ENCODE measurements around the gene SNX15. TPM values are rescaled to one million over a fixed set of nuclear protein-coding genes. Genes with fewer than 3 reads are reported as not detected.

The SNX15 gene
- total RNA-seq, 1 donor from 2014 or later, result 15.5 TPM

DNA sequence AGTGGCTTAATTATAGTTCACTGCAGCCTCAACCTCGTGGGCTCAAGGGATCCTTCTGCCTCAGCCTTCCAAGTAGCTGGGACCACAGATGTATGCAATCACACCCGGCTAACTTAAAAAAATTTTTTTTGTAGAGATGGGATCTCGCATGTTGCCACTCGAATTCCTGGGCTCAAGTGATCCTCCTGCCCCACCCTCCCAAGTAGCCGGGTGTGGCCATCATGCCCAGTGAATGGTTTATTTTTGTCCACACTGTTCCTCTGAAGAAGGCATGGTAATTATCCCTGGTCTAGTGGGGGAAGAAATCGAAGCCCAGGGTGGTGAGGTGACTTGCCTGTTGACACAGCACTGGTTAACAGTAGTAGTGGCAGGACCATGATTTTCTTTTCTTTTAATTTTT, 15.7 kb downstream of the SNX15 start:
- Histone ChIP-seq H3K36me3 (ENCODE audit: control insufficient read depth, insufficient read depth, low read length) (peaks cover 4% of the 10 kb centered on the region), H3K27me3 (ENCODE audit: control insufficient read depth, insufficient read depth, low read length) (no peaks in the 10 kb centered on the region), H3K4me3 (ENCODE audit: low read depth, low read length) (no peak overlapping the region)
- no peak for DNase-seq (ENCODE audit: low read depth)
- no peak for FAIRE-seq
- TF ChIP-seq, protein P1, sequence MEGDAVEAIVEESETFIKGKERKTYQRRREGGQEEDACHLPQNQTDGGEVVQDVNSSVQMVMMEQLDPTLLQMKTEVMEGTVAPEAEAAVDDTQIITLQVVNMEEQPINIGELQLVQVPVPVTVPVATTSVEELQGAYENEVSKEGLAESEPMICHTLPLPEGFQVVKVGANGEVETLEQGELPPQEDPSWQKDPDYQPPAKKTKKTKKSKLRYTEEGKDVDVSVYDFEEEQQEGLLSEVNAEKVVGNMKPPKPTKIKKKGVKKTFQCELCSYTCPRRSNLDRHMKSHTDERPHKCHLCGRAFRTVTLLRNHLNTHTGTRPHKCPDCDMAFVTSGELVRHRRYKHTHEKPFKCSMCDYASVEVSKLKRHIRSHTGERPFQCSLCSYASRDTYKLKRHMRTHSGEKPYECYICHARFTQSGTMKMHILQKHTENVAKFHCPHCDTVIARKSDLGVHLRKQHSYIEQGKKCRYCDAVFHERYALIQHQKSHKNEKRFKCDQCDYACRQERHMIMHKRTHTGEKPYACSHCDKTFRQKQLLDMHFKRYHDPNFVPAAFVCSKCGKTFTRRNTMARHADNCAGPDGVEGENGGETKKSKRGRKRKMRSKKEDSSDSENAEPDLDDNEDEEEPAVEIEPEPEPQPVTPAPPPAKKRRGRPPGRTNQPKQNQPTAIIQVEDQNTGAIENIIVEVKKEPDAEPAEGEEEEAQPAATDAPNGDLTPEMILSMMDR (IDR thresholded peaks at IDR 0.05; ENCODE audit: insufficient read depth, low read length, severe bottlenecking), result no peak

DNA sequence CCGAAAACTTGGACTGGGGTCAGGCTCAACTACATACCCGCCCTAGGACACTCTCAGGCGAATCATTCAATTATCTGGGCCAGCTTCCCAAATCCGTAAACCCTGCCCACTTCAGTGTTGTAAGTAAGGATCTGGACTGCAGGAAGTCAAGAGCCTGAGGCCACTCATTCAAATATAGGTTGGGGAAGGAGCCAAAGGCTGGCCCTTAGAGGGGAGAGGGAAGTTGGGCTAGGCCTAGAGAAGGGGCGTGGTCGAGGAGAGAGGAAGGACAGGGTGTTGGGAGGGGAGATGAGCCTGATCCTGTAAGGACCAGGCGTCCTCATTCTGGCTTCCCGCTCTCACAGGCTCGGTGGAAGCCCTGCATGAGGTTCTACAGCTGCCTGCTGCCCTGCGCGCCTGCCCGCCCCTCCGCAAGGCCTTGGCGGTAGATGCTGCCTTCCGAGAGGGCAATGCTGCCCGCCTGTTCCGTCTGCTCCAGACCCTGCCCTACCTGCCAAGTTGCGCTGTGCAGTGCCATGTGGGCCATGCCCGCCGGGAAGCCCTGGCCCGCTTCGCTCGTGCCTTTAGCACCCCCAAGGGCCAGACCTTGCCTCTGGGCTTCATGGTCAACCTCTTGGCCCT, 16.8 kb downstream of the SNX15 start:
- FAIRE-seq, result no peak

DNA sequence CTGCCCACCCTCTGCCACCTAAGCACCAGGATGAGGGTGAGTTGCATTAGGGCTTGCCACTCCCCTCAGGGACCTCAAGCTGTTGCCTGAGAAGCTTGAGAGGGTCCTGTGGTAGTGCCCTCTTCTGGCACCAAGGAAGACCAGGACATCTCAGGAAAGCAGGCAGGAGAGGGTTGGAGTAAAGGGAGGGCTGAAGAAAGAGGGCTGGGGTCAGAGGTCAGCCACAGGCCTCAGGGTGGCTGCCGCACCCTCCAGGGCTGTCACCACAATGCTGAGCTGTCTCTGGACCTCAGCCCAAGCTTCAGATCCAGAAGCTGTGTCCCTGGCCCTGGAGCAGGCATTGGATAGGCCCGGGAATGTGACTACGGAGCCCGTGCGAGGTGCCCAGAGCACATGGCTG, 17.8 kb downstream of the SNX15 start:
- FAIRE-seq (peak; percentile 18), DNase-seq (ENCODE audit: low read depth) (no peak)
- TF ChIP-seq, protein P1 (IDR thresholded peaks at IDR 0.05; ENCODE audit: insufficient read depth, low read length, severe bottlenecking), result no peak
- Histone ChIP-seq H3K4me3 (ENCODE audit: low read depth, low read length) (no peak overlapping the region), H3K27me3 (ENCODE audit: control insufficient read depth, insufficient read depth, low read length) (no peaks in the 10 kb centered on the region), H3K36me3 (ENCODE audit: control insufficient read depth, insufficient read depth, low read length) (no peaks in the 10 kb centered on the region)

More for the DNA sequence above, 16.8 kb downstream of the SNX15 start:
- TF ChIP-seq, protein P1 (IDR thresholded peaks at IDR 0.05; ENCODE audit: insufficient read depth, low read length, severe bottlenecking), result no peak
- Histone ChIP-seq H3K27me3 (ENCODE audit: control insufficient read depth, insufficient read depth, low read length) (no peaks in the 10 kb centered on the region), H3K36me3 (ENCODE audit: control insufficient read depth, insufficient read depth, low read length) (peaks cover 2% of the 10 kb centered on the region), H3K4me3 (ENCODE audit: low read depth, low read length) (no peak overlapping the region)
- peak; percentile 18 for DNase-seq (ENCODE audit: low read depth)

DNA sequence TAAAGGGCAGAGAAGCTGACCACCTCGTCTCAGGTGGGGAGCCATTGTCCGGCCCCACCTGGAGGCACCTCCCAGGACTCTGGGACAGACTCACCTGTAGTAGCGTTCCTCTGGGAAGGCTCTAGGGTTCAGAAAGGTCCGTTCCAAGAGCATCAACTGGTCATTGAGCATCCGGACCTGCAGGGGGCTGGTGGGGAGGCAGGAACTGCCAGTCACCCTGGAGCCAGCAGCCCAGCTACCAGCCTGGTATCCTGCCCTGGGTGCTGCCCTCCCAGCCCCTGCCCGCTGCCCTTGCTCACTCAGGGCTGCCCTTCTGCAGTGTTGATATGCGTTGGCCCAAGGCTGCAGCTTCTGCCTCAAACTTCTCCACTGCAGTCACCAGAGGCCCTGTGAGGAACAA, 18.5 kb downstream of the SNX15 start:
- TF ChIP-seq, protein P1 (IDR thresholded peaks at IDR 0.05; ENCODE audit: insufficient read depth, low read length, severe bottlenecking), result no peak
- no peaks in the 10 kb centered on the region for H3K36me3 ChIP-seq (ENCODE audit: control insufficient read depth, insufficient read depth, low read length)
- DNase-seq (ENCODE audit: low read depth) (no peak), FAIRE-seq (no peak)
- no peak overlapping the region for H3K4me3 ChIP-seq (ENCODE audit: low read depth, low read length)
- H3K27me3 ChIP-seq (ENCODE audit: control insufficient read depth, insufficient read depth, low read length), result no peaks in the 10 kb centered on the region

DNA sequence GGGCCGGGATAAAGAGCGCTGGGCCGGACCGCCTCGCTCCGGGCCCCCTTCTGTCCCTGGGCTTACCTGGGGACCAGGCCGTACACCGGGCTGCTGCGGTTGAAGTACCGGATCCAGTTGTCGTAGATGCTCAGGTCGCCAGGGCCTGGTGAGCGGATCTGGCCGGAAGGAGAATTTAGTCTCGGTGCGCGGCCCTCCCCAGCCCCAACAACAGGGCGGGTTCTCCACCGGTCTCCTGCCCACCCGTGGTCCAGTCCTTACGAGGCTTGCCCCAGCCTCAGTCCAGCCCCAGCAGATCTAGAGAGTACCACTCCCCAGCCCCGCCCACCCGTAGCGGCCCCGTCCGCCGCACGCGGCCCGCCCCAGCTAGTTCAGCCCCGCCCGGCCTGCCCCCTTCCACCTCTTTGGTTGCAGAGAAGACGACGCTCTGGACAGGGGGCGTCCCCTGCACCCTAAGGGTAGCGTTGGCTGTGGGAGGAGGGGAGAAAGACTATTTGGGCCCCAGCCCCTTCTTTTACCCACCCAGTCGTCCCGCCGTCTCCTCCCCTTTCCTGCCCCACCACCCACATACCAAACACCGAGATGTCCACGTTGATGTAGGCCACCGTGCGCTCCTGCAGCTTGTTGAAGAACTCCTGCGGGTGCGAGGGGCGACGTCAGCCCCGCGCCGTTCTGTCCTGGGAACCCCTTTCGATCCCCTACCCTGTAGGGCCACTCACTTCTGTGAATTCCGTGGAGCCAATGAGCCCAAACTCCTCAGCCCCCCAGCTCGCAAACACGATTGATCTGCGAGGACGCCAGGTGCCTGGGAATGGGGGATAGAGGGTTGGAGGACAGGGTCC, 20.6 kb downstream of the SNX15 start:
- Histone ChIP-seq H3K36me3 (ENCODE audit: control insufficient read depth, insufficient read depth, low read length) (no peaks in the 10 kb centered on the region), H3K27me3 (ENCODE audit: control insufficient read depth, insufficient read depth, low read length) (no peaks in the 10 kb centered on the region), H3K4me3 (ENCODE audit: low read depth, low read length) (peak overlapping the region; percentile 42)
- DNase-seq (ENCODE audit: low read depth) (no peak), FAIRE-seq (no peak)
- TF ChIP-seq, protein P1 (IDR thresholded peaks at IDR 0.05; ENCODE audit: insufficient read depth, low read length, severe bottlenecking), result no peak

Data from bronchial epithelial cell (primary cell).